HEK293 (cell line): Measurements from ENCODE around the gene KRAS.

Experiments used
- CTCF ChIA-PET: fragments of 350-600 bp; formaldehyde crosslinking; extraction: SDS; loops from one replicate; lab custom pipeline; 2021; ENCODE audit warnings: antibody characterized with exemption; lab: Yijun Ruan, JAX
- POLR2A ChIA-PET: fragments of 300-600 bp; formaldehyde crosslinking; extraction: SDS; loops from one replicate; lab custom pipeline; 2020; ENCODE audit warnings: antibody characterized with exemption, inconsistent platforms; lab: Yijun Ruan, JAX
- H3K27ac ChIP-seq: fragments of 200-500 bp; sonication (Bioruptor generic); 2 replicates; pipeline ENCODE4 v1.5.1; 2014; ENCODE audit warnings: low read depth, low read length, control low read depth, inconsistent platforms; ENCODE audit errors: extremely low read depth
- H3K36me3 ChIP-seq, 2 experiments: fragments of 200-500 bp in 1 of 2; sonication (Bioruptor generic) in 1 of 2; 1 replicate in 1 of 2; 2 replicates in 1 of 2; pipeline ENCODE4 v1.5.1; 2014 to 2017; ENCODE audit warnings: inconsistent platforms in 2 of 2, low read length in 2 of 2; ENCODE audit not compliant: control insufficient read depth in 2 of 2, insufficient read depth in 1 of 2
- H3K4me1 ChIP-seq: fragments of 200-500 bp; sonication (Bioruptor generic); 2 replicates; pipeline ENCODE4 v1.5.1; 2014; ENCODE audit warnings: mild to moderate bottlenecking, low read length, inconsistent platforms; ENCODE audit not compliant: control insufficient read depth, insufficient read depth
- H3K4me3 ChIP-seq: 2 replicates; pipeline ENCODE4 v1.5.1; 2011; ENCODE audit warnings: low read depth, mild to moderate bottlenecking, control low read depth, low read length, moderate library complexity
- H3K9me3 ChIP-seq: fragments of 200-500 bp; sonication (Bioruptor generic); 2 replicates; pipeline ENCODE4 v1.5.1; 2014; ENCODE audit warnings: low read depth, low read length, inconsistent platforms; ENCODE audit not compliant: control insufficient read depth, insufficient read depth
- HOXD13 ChIP-seq: sonication (generic); formaldehyde crosslinking; IDR thresholded peaks from 2 replicates; pipeline ENCODE4 v1.8.0; 2022; ENCODE audit warnings: missing genetic modification reagents, borderline replicate concordance
- PRDM1 ChIP-seq: fragments of 450-650 bp; formaldehyde crosslinking; IDR thresholded peaks from 2 replicates; pipeline ENCODE4; 2016; ENCODE audit warnings: missing biosample characterization, missing genetic modification characterization
- TRIM28 ChIP-seq: IDR thresholded peaks from 2 replicates; pipeline ENCODE4 v1.6.1; 2011; ENCODE audit warnings: low read length, control low read depth, borderline replicate concordance
- WT1 ChIP-seq: fragments of 450-650 bp; formaldehyde crosslinking; IDR thresholded peaks from 2 replicates; pipeline ENCODE4 v1.5.1; 2016; ENCODE audit warnings: missing biosample characterization, missing genetic modification characterization
- ZBTB20 ChIP-seq: fragments of 450-650 bp; formaldehyde crosslinking; IDR thresholded peaks from 2 replicates; pipeline ENCODE4 v1.5.1; 2016; ENCODE audit warnings: missing biosample characterization, missing genetic modification characterization
- ZNF175 ChIP-seq: fragments of 450-650 bp; formaldehyde crosslinking; IDR thresholded peaks from 2 replicates; pipeline ENCODE4 v1.5.1; 2016; ENCODE audit warnings: missing biosample characterization, missing genetic modification characterization
- ZNF335 ChIP-seq: fragments of 450-650 bp; formaldehyde crosslinking; conservative IDR thresholded peaks from 2 replicates; pipeline ENCODE4 v1.5.1; 2016; ENCODE audit warnings: missing biosample characterization, missing genetic modification characterization
- ZNF426 ChIP-seq: fragments of 450-650 bp; formaldehyde crosslinking; IDR thresholded peaks from 2 replicates; pipeline ENCODE4 v1.5.1; 2017; ENCODE audit warnings: missing biosample characterization, missing genetic modification characterization, mild to moderate bottlenecking, inconsistent platforms, moderate library complexity
- ZNF549 ChIP-seq: fragments of 450-650 bp; IDR thresholded peaks from 2 replicates; pipeline ENCODE4 v1.5.1; 2018; ENCODE audit warnings: missing biosample characterization, missing genetic modification characterization, mild to moderate bottlenecking, inconsistent platforms, moderate library complexity
- TF ChIP-seq, protein P1 (sequence below): fragments of 450-650 bp; formaldehyde crosslinking; IDR thresholded peaks from 2 replicates; pipeline ENCODE4 v1.5.1; 2017; ENCODE audit warnings: missing biosample characterization, missing genetic modification characterization
- TF ChIP-seq, protein P2 (sequence below): fragments of 450-650 bp; formaldehyde crosslinking; IDR thresholded peaks from 2 replicates; pipeline ENCODE4 v1.5.1; 2016; ENCODE audit warnings: missing biosample characterization, missing genetic modification characterization
- TF ChIP-seq, protein P3 (sequence below): fragments of 450-650 bp; formaldehyde crosslinking; IDR thresholded peaks from 2 replicates; pipeline ENCODE4 v1.5.1; 2016; ENCODE audit warnings: missing biosample characterization, missing genetic modification characterization

The KRAS gene

DNA sequence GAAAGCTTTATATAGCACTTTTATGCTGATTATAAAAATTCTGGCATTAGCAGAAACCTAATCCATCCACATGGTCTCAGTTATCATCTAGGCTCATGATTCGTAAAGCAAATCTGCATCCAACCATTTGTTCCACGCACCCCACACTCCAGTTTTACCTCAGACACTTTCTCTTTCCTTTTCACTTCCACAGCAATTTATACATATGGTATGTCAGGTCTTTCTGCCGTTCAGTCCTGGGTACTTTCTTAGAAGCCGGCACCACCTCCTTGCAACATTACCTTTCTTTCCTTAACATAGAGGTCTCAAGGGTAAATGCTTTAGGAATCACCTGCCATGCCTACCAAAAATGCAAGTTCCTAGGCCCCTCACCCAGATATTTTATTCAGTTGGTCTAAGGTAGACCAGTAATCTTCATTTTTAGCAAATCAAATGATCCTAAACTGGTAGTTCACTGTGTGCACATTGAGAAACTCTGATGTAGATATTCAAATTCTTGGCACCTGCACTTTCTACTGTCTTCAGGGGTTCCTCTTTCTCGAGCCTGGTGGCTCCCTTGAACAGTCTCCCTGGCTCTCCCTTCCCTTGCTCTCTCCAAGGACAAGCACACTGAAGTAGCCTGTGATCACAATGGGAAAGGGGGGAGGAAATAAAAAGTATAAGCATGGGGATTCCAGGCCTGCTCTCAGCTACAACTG is 2.8 kb upstream of the KRAS start:
- Histone ChIP-seq H3K4me3 (no peak overlapping the region), H3K36me3 (no peaks in the 10 kb centered on the region)
- POLR2A ChIA-PET = interaction anchor here (0.6 to 1.0 kb wide), 2 partner anchors 10 to 98 kb away, joined by 3 to 6 read pairs; no protein-coding TSS in a partner anchor
- TF ChIP-seq HOXD13 (no peak), PRDM1 (tag by site-specific recombination) (0 out of 2 replicates have a peak, but pooled peaks have one; percentile 31), ZNF175 (tag by site-specific recombination) (no peak)
- TF ChIP-seq, all 188 proteins: peak for 1
- peaks cover 3% of the 10 kb centered on the region; the same call in 1 of the 2 replicates for H3K4me1 ChIP-seq
- no peak overlapping the region for H3K27ac ChIP-seq
- CTCF ChIA-PET = interaction anchor here (0.6 kb wide), 1 partner anchor 305 kb away, joined by 3 read pairs; no protein-coding TSS in a partner anchor
- H3K9me3 ChIP-seq = no peaks in the 10 kb centered on the region

DNA sequence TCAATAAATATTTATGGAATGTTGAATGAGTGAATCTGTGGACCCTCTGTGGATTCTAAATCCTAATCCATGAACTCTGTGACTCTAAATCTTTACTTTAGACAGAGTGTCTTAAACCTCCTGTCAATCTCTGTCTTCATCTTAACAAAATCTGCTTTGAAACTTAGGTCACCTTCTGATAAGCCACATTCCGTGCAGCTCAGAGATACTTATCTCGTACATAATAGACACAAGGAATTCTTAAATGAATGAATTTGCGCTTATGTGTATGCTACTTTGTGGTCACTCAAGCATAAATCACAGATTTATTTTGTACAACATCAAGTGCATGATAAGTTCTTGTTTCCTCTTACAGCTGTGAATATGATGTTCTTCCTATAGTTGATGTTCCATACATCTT is 2.2 kb upstream of the KRAS start:
- peaks cover 3% of the 10 kb centered on the region; the same call in 1 of the 2 replicates for H3K4me1 ChIP-seq
- H3K4me3 ChIP-seq = no peak overlapping the region
- H3K27ac ChIP-seq = no peak overlapping the region
- H3K36me3 ChIP-seq = peaks cover 0 to 3% of the 10 kb centered on the region in 2 experiments; a peak in 1 of 3 replicates
- no peak for TF ChIP-seq ZNF549 (tag by site-specific recombination)
- TF ChIP-seq TRIM28 = peak; percentile 53; the same call in 1 of the 2 replicates
- no peak for TF ChIP-seq WT1 (tag by site-specific recombination)
- TF ChIP-seq, protein P1, sequence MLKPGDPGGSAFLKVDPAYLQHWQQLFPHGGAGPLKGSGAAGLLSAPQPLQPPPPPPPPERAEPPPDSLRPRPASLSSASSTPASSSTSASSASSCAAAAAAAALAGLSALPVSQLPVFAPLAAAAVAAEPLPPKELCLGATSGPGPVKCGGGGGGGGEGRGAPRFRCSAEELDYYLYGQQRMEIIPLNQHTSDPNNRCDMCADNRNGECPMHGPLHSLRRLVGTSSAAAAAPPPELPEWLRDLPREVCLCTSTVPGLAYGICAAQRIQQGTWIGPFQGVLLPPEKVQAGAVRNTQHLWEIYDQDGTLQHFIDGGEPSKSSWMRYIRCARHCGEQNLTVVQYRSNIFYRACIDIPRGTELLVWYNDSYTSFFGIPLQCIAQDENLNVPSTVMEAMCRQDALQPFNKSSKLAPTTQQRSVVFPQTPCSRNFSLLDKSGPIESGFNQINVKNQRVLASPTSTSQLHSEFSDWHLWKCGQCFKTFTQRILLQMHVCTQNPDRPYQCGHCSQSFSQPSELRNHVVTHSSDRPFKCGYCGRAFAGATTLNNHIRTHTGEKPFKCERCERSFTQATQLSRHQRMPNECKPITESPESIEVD (tag by site-specific recombination) = 0 out of 2 replicates have a peak, but pooled peaks have one; percentile 35
- no peak for TF ChIP-seq ZNF426
- TF ChIP-seq, protein P2, sequence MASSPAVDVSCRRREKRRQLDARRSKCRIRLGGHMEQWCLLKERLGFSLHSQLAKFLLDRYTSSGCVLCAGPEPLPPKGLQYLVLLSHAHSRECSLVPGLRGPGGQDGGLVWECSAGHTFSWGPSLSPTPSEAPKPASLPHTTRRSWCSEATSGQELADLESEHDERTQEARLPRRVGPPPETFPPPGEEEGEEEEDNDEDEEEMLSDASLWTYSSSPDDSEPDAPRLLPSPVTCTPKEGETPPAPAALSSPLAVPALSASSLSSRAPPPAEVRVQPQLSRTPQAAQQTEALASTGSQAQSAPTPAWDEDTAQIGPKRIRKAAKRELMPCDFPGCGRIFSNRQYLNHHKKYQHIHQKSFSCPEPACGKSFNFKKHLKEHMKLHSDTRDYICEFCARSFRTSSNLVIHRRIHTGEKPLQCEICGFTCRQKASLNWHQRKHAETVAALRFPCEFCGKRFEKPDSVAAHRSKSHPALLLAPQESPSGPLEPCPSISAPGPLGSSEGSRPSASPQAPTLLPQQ (tag by site-specific recombination) = no peak
- CTCF ChIA-PET = interaction anchor here (1.1 kb wide), 1 partner anchor 134 kb away, joined by 3 read pairs; no protein-coding TSS in a partner anchor
- H3K9me3 ChIP-seq = no peaks in the 10 kb centered on the region
- POLR2A ChIA-PET = interaction anchor here (0.6 kb wide), 1 partner anchor 99 kb away, joined by 6 read pairs; no protein-coding TSS in a partner anchor

DNA sequence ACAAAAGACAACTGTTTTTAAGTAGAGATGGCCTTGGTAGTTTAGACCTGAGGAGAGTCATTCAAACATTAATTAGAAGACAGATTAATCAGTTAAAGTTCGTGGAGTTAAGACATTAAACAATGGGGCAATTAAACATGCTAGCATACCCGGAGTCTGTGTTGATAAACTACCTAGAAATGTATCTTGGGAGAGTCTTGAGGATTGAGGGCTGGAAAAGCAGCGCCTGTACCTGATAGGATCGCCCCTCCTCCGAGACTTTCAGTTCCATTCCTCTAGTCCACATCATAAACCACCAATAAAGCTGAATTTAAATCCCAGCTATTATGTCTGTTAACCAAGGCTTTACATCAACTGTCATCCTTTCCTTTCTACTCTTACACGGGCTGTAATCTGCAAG is 1.0 kb upstream of the KRAS start:
- H3K4me1 ChIP-seq = peaks cover 3% of the 10 kb centered on the region; the same call in 1 of the 2 replicates
- peak overlapping the region; percentile 42; the same call in 1 of the 2 replicates for H3K27ac ChIP-seq
- ChIA-PET CTCF (interaction anchor here (1.1 kb wide), 1 partner anchor 136 kb away, joined by 3 read pairs; no protein-coding TSS in a partner anchor), POLR2A (interaction anchor here (1.4 kb wide), 1 partner anchor 18 kb away, joined by 4 read pairs; no protein-coding TSS in a partner anchor)
- TF ChIP-seq ZBTB20 (tag by site-specific recombination) = peak; percentile 52
- 0 out of 2 replicates have a peak, but pooled peaks have one; percentile 15 for TF ChIP-seq ZNF335
- TF ChIP-seq TRIM28 = no peak
- TF ChIP-seq, protein P3, sequence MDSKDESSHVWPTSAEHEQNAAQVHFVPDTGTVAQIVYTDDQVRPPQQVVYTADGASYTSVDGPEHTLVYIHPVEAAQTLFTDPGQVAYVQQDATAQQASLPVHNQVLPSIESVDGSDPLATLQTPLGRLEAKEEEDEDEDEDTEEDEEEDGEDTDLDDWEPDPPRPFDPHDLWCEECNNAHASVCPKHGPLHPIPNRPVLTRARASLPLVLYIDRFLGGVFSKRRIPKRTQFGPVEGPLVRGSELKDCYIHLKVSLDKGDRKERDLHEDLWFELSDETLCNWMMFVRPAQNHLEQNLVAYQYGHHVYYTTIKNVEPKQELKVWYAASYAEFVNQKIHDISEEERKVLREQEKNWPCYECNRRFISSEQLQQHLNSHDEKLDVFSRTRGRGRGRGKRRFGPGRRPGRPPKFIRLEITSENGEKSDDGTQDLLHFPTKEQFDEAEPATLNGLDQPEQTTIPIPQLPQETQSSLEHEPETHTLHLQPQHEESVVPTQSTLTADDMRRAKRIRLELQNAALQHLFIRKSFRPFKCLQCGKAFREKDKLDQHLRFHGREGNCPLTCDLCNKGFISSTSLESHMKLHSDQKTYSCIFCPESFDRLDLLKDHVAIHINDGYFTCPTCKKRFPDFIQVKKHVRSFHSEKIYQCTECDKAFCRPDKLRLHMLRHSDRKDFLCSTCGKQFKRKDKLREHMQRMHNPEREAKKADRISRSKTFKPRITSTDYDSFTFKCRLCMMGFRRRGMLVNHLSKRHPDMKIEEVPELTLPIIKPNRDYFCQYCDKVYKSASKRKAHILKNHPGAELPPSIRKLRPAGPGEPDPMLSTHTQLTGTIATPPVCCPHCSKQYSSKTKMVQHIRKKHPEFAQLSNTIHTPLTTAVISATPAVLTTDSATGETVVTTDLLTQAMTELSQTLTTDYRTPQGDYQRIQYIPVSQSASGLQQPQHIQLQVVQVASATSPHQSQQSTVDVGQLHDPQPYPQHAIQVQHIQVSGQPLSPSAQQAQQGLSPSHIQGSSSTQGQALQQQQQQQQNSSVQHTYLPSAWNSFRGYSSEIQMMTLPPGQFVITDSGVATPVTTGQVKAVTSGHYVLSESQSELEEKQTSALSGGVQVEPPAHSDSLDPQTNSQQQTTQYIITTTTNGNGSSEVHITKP (tag by site-specific recombination) = peak; percentile 76
- H3K36me3 ChIP-seq = peaks cover 4% of the 10 kb centered on the region in 2 experiments; a peak in 2 of 3 replicates
- H3K9me3 ChIP-seq = no peaks in the 10 kb centered on the region
- H3K4me3 ChIP-seq = no peak overlapping the region; the same call in 1 of the 2 replicates
